SK-N-SH (cell line): ENCODE measurements around the gene RBP2. TPM values are rescaled to one million over a fixed set of nuclear protein-coding genes. Genes with fewer than 3 reads are reported as not detected.

Experiments
- CTCF ChIA-PET: fragments of 300-600, 350-600 bp; formaldehyde crosslinking; extraction: SDS; loops from one replicate; lab custom pipeline; 2021; lab: Yijun Ruan, JAX
- POLR2A ChIA-PET: fragments of 350-600 bp; sonication (Branson Sonifier 250); formaldehyde crosslinking; extraction: SDS; loops from one replicate; lab custom pipeline; 2020; ENCODE audit warnings: antibody characterized with exemption, inconsistent platforms; lab: Yijun Ruan, JAX
- DNase-seq: peaks from one replicate; pipeline ENCODE4 v3.0.0; 2012
- H2AFZ ChIP-seq: fragments of 200-600 bp; sonication (generic); 2 replicates; pipeline ENCODE4 v1.8.1; 2016; ENCODE audit warnings: antibody characterized with exemption, mild to moderate bottlenecking, low read depth
- H3F3A ChIP-seq: fragments of 200-600 bp; sonication (generic); replicated peaks from 2 replicates; pipeline ENCODE3; 2016; ENCODE audit warnings: antibody characterized with exemption, mild to moderate bottlenecking; ENCODE audit not compliant: insufficient read depth
- H3K27ac ChIP-seq, 2 experiments: fragments of 200-500 bp in 1 of 2; fragments of 200-600 bp in 1 of 2; sonication (Bioruptor generic) in 1 of 2; sonication (generic), shearing (Covaris generic) in 1 of 2; 2 replicates each; pipeline versions ENCODE4 v1.5.1 to v1.6.1; 2014 to 2016; ENCODE audit warnings: low read depth in 2 of 2, inconsistent platforms in 1 of 2, low read length in 1 of 2, mild to moderate bottlenecking in 1 of 2, mixed read lengths in 1 of 2
- H3K27me3 ChIP-seq: fragments of 200-600 bp; sonication (generic), shearing (Covaris generic); 2 replicates; pipeline ENCODE4 v1.6.1; 2016; ENCODE audit warnings: mixed run types; ENCODE audit not compliant: insufficient read depth
- H3K36me3 ChIP-seq, 2 experiments: fragments of 200-500 bp in 1 of 2; fragments of 200-600 bp in 1 of 2; sonication (Bioruptor generic) in 1 of 2; sonication (generic) in 1 of 2; replicated peaks in 1 of 2; 2 replicates each; pipeline versions ENCODE3 to v1.5.1; 2014 to 2016; ENCODE audit warnings: low read length in 1 of 2, mild to moderate bottlenecking in 1 of 2; ENCODE audit not compliant: insufficient read depth in 2 of 2, control insufficient read depth in 1 of 2
- H3K4me1 ChIP-seq, 2 experiments: fragments of 200-500 bp in 1 of 2; fragments of 200-600 bp in 1 of 2; sonication (Bioruptor generic) in 1 of 2; sonication (generic), shearing (Covaris generic) in 1 of 2; 2 replicates each; pipeline versions ENCODE4 v1.5.1 to v1.6.1; 2014 to 2016; ENCODE audit warnings: low read depth in 1 of 2, low read length in 1 of 2, mixed run types in 1 of 2; ENCODE audit not compliant: insufficient read depth in 2 of 2, control insufficient read depth in 1 of 2
- H3K4me2 ChIP-seq: fragments of 200-600 bp; sonication (generic), shearing (Covaris generic); 2 replicates; pipeline ENCODE4 v1.6.1; 2017; ENCODE audit warnings: mixed run types
- H3K4me3 ChIP-seq, 2 experiments: fragments of 200-500 bp in 1 of 2; fragments of 200-600 bp in 1 of 2; sonication (Bioruptor generic) in 1 of 2; sonication (generic), shearing (Covaris generic) in 1 of 2; 2 replicates each; pipeline versions ENCODE4 v1.5.1 to v1.8.1; 2014 to 2016; ENCODE audit warnings: low read depth in 2 of 2, inconsistent platforms in 1 of 2, low read length in 1 of 2, mild to moderate bottlenecking in 1 of 2, mixed read lengths in 1 of 2, moderate library complexity in 1 of 2
- H3K79me2 ChIP-seq: fragments of 200-600 bp; sonication (generic); 2 replicates; pipeline ENCODE4 v1.8.1; 2017; ENCODE audit warnings: mild to moderate bottlenecking; ENCODE audit not compliant: insufficient read depth
- H3K9ac ChIP-seq: fragments of 200-600 bp; sonication (generic); 2 replicates; pipeline ENCODE4 v1.6.1; 2017; ENCODE audit warnings: mixed run types
- H3K9me2 ChIP-seq: fragments of 200-600 bp; sonication (generic); 2 replicates; pipeline ENCODE4 v1.6.1; 2017; ENCODE audit warnings: mixed run types
- H3K9me3 ChIP-seq: fragments of 200-600 bp; sonication (generic); 2 replicates; pipeline ENCODE4 v1.6.1; 2017; ENCODE audit warnings: mixed run types, mild to moderate bottlenecking, moderate library complexity
- H4K20me1 ChIP-seq: fragments of 200-600 bp; sonication (generic); 2 replicates; pipeline ENCODE4 v1.6.1; 2017; ENCODE audit warnings: mild to moderate bottlenecking, mixed run types; ENCODE audit not compliant: insufficient read depth
- CHD2 ChIP-seq: fragments of 150-350 bp; IDR thresholded peaks from 2 replicates; pipeline ENCODE4 v1.6.1; 2018; ENCODE audit warnings: low read length; ENCODE audit not compliant: partially characterized antibody
- ELF1 ChIP-seq: IDR thresholded peaks from 2 replicates; pipeline ENCODE4 v1.4.0; 2012
- EP300 ChIP-seq, 2 experiments: IDR thresholded peaks; 2 replicates each; pipeline versions ENCODE4 v1.4.0 to v1.6.1; 2012; ENCODE audit warnings: borderline replicate concordance in 1 of 2, low read depth in 1 of 2, low read length in 1 of 2
- EZH2phosphoT487 ChIP-seq: fragments of 200-600 bp; sonication (generic); IDR thresholded peaks from 2 replicates; pipeline ENCODE4 v1.6.1; 2017; ENCODE audit warnings: low read depth, mixed run types, mild to moderate bottlenecking, antibody characterized with exemption, moderate library complexity, borderline replicate concordance
- FOXM1 ChIP-seq: IDR thresholded peaks from 2 replicates; pipeline ENCODE4 v1.4.0; 2012; ENCODE audit warnings: low read depth, mild to moderate bottlenecking
- IRF3 ChIP-seq: fragments of 150-350 bp; IDR thresholded peaks from 2 replicates; pipeline ENCODE4 v1.6.1; 2016; ENCODE audit warnings: mild to moderate bottlenecking, low read depth, low read length
- NRF1 ChIP-seq: IDR thresholded peaks from 2 replicates; pipeline ENCODE4 v1.6.1; 2012; ENCODE audit warnings: low read depth, mild to moderate bottlenecking, low read length
- PBX3 ChIP-seq: IDR thresholded peaks from 2 replicates; pipeline ENCODE4; 2012
- SIN3A ChIP-seq: IDR thresholded peaks from 2 replicates; pipeline ENCODE4 v1.6.1; 2012; ENCODE audit warnings: low read depth, mild to moderate bottlenecking, low read length, moderate library complexity, borderline replicate concordance
- SMC3 ChIP-seq: IDR thresholded peaks from 2 replicates; pipeline ENCODE4 v1.6.1; 2012; ENCODE audit warnings: low read depth, low read length, improper control_type of control experiment
- TAF1 ChIP-seq: IDR thresholded peaks from 2 replicates; pipeline ENCODE4 v1.6.1; 2012; ENCODE audit warnings: low read depth, mild to moderate bottlenecking, low read length, moderate library complexity, borderline replicate concordance
- TEAD4 ChIP-seq: IDR thresholded peaks from 2 replicates; pipeline ENCODE4 v1.4.0; 2012; ENCODE audit warnings: mild to moderate bottlenecking, borderline replicate concordance; ENCODE audit not compliant: insufficient read depth
- ZBTB33 ChIP-seq: IDR thresholded peaks from 2 replicates; pipeline ENCODE4 v1.4.0; 2012; ENCODE audit warnings: low read depth, borderline replicate concordance
- WGBS: methylation state at CpG from one replicate; pipeline ENCODE4 v1.1.6; 2017; ENCODE audit warnings: low lambda C conversion rate; 5-methylcytosine and 5-hydroxymethylcytosine counted together
- polyA plus RNA-seq, 3 experiments: library from polyadenylated mRNA; depleted of rRNA; stranded (reverse); fragments of >200 nt; gene quantifications; 2 replicates each; pipeline ENCODE4 v1.2.3, GENCODE V29; 2012
- TF ChIP-seq, protein P1 (sequence below): fragments of 200-600 bp; sonication (generic); IDR thresholded peaks from 2 replicates; pipeline ENCODE4 v1.6.1; 2017; ENCODE audit warnings: antibody characterized with exemption, mild to moderate bottlenecking, moderate library complexity

Gene RBP2
- polyA plus RNA-seq, 1 of the 3 experiments (the other 2 are of a cell fraction), result not detected

DNA sequence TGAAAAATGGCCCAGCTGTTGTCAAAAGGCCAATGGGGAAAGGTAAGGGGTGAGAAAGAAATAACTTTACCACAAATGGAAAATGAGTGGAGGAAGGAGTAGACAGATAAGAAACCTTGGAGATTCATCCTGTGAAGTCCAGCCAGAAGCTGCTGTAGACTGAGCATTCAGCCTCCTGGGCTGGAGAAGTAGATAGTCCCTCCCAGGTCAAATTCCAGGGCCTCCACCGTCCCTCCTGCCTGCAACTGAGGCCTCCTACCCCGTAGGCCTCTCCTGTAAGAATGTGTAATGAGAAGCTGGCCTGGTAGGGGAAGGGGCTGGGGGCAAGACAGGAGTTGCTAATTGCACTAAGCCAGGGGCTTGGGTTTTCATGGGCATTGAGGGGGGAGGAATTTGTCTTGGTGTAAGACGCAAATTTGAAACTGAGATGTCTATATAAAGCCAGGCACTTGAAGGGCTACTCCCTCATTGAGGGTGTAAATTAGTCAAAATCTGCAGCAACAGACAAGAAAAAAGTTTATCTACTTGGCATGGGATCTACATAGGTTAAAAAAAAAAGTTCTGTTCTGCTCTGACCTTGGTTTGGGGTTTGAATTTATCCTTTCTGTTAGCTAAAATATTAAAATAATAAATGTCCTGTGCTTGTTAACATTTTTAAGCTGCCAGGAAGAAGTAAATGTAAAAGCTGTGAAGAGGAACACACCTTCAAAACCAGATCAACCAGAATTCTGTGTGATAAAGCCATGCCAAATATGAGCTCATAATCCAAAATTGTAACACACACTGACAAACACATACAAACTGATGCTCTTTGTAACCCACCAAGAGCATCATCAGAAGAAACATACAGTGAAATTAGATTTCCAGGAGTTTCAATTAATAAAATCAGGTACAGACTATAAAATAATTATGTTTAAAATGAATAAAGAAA, 1.7 kb upstream of the RBP2 start (continued):
- TF ChIP-seq TAF1, result no peak
- no peak for TF ChIP-seq EZH2phosphoT487
- no peak for TF ChIP-seq CHD2
- no peak for TF ChIP-seq EP300 (IDR thresholded peaks at IDR 0.05; ENCODE audit: borderline replicate concordance in 1 of 2, low read depth in 1 of 2, low read length in 1 of 2)
- TF ChIP-seq SMC3, result no peak

GRCh38 chr3:139473155-139473771, 3.1 kb downstream of the RBP2 start:
- Histone ChIP-seq H3K27ac (no peak overlapping the region), H3K4me1 (no peaks in the 10 kb centered on the region), H3K79me2 (no peaks in the 10 kb centered on the region), H4K20me1 (no peaks in the 10 kb centered on the region), H3K9ac (no peak overlapping the region), H3K9me2 (no peaks in the 10 kb centered on the region), H3K4me3 (no peak overlapping the region), H3K4me2 (no peak overlapping the region), H2AFZ (no peak overlapping the region), H3K36me3 (no peaks in the 10 kb centered on the region), H3F3A (no peaks in the 10 kb centered on the region), H3K9me3 (no peaks in the 10 kb centered on the region), H3K27me3 (no peaks in the 10 kb centered on the region)
- DNase-seq, result no peak
- 29% methylated on average over 2 of the region's 2 CpGs for WGBS
- TF ChIP-seq, protein P1, sequence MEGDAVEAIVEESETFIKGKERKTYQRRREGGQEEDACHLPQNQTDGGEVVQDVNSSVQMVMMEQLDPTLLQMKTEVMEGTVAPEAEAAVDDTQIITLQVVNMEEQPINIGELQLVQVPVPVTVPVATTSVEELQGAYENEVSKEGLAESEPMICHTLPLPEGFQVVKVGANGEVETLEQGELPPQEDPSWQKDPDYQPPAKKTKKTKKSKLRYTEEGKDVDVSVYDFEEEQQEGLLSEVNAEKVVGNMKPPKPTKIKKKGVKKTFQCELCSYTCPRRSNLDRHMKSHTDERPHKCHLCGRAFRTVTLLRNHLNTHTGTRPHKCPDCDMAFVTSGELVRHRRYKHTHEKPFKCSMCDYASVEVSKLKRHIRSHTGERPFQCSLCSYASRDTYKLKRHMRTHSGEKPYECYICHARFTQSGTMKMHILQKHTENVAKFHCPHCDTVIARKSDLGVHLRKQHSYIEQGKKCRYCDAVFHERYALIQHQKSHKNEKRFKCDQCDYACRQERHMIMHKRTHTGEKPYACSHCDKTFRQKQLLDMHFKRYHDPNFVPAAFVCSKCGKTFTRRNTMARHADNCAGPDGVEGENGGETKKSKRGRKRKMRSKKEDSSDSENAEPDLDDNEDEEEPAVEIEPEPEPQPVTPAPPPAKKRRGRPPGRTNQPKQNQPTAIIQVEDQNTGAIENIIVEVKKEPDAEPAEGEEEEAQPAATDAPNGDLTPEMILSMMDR, result no peak
- TF ChIP-seq ELF1 (no peak), TEAD4 (no peak), FOXM1 (no peak), ZBTB33 (no peak), NRF1 (no peak), IRF3 (no peak), SIN3A (no peak), PBX3 (no peak)
- CTCF ChIA-PET, result no interaction called here
- POLR2A ChIA-PET, result no interaction called here
